WTC11 (cell line): ENCODE data around the gene CROCC2. TPM values are rescaled to one million over a fixed set of nuclear protein-coding genes. Genes with fewer than 3 reads are reported as not detected.

Experiments
- ATAC-seq: fragments of 200-7000 bp; cut with Tn5 transposase; 2 replicates; pipeline ENCODE4 v1.10.0; 2021; ENCODE audit warnings: mild to moderate bottlenecking, moderate library complexity
- CTCF ChIA-PET: fragments of 300-600 bp; sonication (Branson Sonifier 250); formaldehyde crosslinking; loops from one replicate; lab custom pipeline; 2021; ENCODE audit warnings: antibody characterized with exemption; lab: Charles Lee
- POLR2A ChIA-PET: fragments of 350-600 bp; sonication (Branson Sonifier 250); formaldehyde crosslinking; loops from one replicate; lab custom pipeline; 2021; ENCODE audit warnings: antibody characterized with exemption; lab: Charles Lee
- DNase-seq: peaks from one replicate; pipeline ENCODE4 v3.0.0; 2021; ENCODE audit warnings: low spot score
- H3K27ac Mint-ChIP-seq: 2 replicates; pipeline ENCODE4 v1.8.0; 2021; ENCODE audit warnings: mixed read lengths
- H3K27me3 Mint-ChIP-seq: 2 replicates; pipeline ENCODE4 v1.8.0; 2021; ENCODE audit warnings: low read depth, mild to moderate bottlenecking, moderate library complexity, mixed read lengths
- H3K36me3 Mint-ChIP-seq: 2 replicates; pipeline ENCODE4 v1.8.0; 2021; ENCODE audit warnings: mixed read lengths
- H3K4me1 Mint-ChIP-seq: 2 replicates; pipeline ENCODE4 v1.8.0; 2022; ENCODE audit warnings: mixed read lengths
- H3K4me3 Mint-ChIP-seq: 2 replicates; pipeline ENCODE4 v1.8.0; 2021; ENCODE audit warnings: mild to moderate bottlenecking, moderate library complexity, mixed read lengths
- H3K9me3 Mint-ChIP-seq: 2 replicates; pipeline ENCODE4 v1.8.0; 2021; ENCODE audit warnings: mixed read lengths
- CREM ChIP-seq: sonication (generic); formaldehyde crosslinking; IDR thresholded peaks from 2 replicates; pipeline ENCODE4 v1.8.1; 2022; ENCODE audit warnings: mild to moderate bottlenecking, missing genetic modification reagents, moderate library complexity
- FOXP1 ChIP-seq: sonication (generic); formaldehyde crosslinking; IDR thresholded peaks from 2 replicates; pipeline ENCODE4 v1.8.0; 2022; ENCODE audit warnings: missing genetic modification reagents, mild to moderate bottlenecking, moderate library complexity, borderline replicate concordance
- JUN ChIP-seq: sonication (generic); formaldehyde crosslinking; IDR thresholded peaks from 2 replicates; pipeline ENCODE4 v1.8.0; 2023; ENCODE audit warnings: mild to moderate bottlenecking, missing genetic modification reagents
- TCF7 ChIP-seq: sonication (generic); formaldehyde crosslinking; IDR thresholded peaks from 2 replicates; pipeline ENCODE4 v1.8.0; 2022; ENCODE audit warnings: mild to moderate bottlenecking, low read depth, missing genetic modification reagents, moderate library complexity
- ZNF138 ChIP-seq: sonication (generic); formaldehyde crosslinking; conservative IDR thresholded peaks from 2 replicates; pipeline ENCODE4 v1.8.1; 2022; ENCODE audit warnings: mild to moderate bottlenecking, moderate library complexity, missing genetic modification reagents
- total RNA-seq: library from RNA; stranded (reverse); gene quantifications from 3 replicates; pipeline ENCODE4 v1.2.3, GENCODE V29; 2021
- TF ChIP-seq, protein P1 (sequence below): fragments of 250-450 bp; sonication (Bioruptor Pico); IDR thresholded peaks from 2 replicates; pipeline ENCODE4 v1.8.0; 2021; ENCODE audit warnings: mild to moderate bottlenecking
- TF ChIP-seq, protein P2 (sequence below): fragments of 250-450 bp; sonication (Bioruptor Pico); IDR thresholded peaks from 2 replicates; pipeline ENCODE4 v1.9.0; 2021; ENCODE audit warnings: mild to moderate bottlenecking
- TF ChIP-seq, protein P3 (sequence below): sonication (generic); formaldehyde crosslinking; IDR thresholded peaks from 2 replicates; pipeline ENCODE4 v1.8.1; 2022; ENCODE audit warnings: missing genetic modification reagents, borderline replicate concordance
- TF ChIP-seq, protein P4 (sequence below): sonication (generic); formaldehyde crosslinking; IDR thresholded peaks from 2 replicates; pipeline ENCODE4 v1.8.1; 2023; ENCODE audit warnings: mild to moderate bottlenecking, missing genetic modification reagents, moderate library complexity
- TF ChIP-seq, protein P5 (sequence below): sonication (generic); formaldehyde crosslinking; IDR thresholded peaks from 2 replicates; pipeline ENCODE4 v1.8.0; 2023; ENCODE audit warnings: missing genetic modification reagents
- TF ChIP-seq, protein P6 (sequence below): sonication (generic); formaldehyde crosslinking; IDR thresholded peaks from 2 replicates; pipeline ENCODE4 v1.8.1; 2022; ENCODE audit warnings: mild to moderate bottlenecking, missing genetic modification reagents, moderate library complexity, borderline replicate concordance

The CROCC2 gene
- total RNA-seq, 1 experiment from 2014 or later: not detected

DNA sequence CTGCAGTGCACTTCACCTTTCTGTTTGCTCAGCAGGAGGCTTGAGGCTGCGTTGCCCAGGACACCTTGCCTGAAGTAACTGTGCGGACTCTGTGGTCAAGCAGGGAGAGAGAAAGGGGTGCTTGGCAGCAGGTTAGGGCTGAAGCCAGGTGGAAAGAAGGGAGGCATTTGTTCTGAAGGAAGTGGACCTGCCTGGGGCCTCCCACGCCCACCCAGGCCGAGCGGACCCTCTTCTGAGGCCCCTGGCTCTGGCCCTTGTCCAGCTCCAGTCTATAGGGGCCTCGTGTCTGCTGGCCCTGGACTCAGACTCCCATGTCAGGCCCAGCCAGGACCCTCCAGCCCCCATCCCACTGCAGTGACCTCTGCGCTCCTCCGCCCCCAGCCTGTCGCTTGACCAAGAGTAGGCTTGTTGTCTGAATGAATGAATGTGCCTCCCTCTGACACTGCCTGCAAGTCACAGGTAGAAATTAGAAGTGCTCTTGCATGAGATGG, 94.7 kb downstream of the CROCC2 start:
- TF ChIP-seq, protein P1, sequence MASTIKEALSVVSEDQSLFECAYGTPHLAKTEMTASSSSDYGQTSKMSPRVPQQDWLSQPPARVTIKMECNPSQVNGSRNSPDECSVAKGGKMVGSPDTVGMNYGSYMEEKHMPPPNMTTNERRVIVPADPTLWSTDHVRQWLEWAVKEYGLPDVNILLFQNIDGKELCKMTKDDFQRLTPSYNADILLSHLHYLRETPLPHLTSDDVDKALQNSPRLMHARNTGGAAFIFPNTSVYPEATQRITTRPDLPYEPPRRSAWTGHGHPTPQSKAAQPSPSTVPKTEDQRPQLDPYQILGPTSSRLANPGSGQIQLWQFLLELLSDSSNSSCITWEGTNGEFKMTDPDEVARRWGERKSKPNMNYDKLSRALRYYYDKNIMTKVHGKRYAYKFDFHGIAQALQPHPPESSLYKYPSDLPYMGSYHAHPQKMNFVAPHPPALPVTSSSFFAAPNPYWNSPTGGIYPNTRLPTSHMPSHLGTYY (CRISPR knock-in tag): no peak
- TF ChIP-seq, protein P2, sequence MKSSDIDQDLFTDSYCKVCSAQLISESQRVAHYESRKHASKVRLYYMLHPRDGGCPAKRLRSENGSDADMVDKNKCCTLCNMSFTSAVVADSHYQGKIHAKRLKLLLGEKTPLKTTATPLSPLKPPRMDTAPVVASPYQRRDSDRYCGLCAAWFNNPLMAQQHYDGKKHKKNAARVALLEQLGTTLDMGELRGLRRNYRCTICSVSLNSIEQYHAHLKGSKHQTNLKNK (CRISPR knock-in tag): no peak
- TF ChIP-seq FOXP1 (CRISPR knock-in tag): no peak
- TF ChIP-seq CREM: no peak
- CTCF ChIA-PET: interaction anchor here (1.0 to 3.1 kb wide), 4 partner anchors 9 to 86 kb away, joined by 3 to 16 read pairs (median 3); no protein-coding TSS in a partner anchor
- Mint-ChIP-seq H3K27ac (no peak overlapping the region; the same call in 1 of the 2 replicates), H3K27me3 (peaks cover 52% of the 10 kb centered on the region), H3K9me3 (peaks cover 24% of the 10 kb centered on the region), H3K36me3 (peaks cover 21% of the 10 kb centered on the region), H3K4me3 (no peak overlapping the region; the same call in 1 of the 2 replicates), H3K4me1 (no peaks in the 10 kb centered on the region)
- no peak for ATAC-seq
- DNase-seq: no peak
- POLR2A ChIA-PET: no interaction called here

DNA sequence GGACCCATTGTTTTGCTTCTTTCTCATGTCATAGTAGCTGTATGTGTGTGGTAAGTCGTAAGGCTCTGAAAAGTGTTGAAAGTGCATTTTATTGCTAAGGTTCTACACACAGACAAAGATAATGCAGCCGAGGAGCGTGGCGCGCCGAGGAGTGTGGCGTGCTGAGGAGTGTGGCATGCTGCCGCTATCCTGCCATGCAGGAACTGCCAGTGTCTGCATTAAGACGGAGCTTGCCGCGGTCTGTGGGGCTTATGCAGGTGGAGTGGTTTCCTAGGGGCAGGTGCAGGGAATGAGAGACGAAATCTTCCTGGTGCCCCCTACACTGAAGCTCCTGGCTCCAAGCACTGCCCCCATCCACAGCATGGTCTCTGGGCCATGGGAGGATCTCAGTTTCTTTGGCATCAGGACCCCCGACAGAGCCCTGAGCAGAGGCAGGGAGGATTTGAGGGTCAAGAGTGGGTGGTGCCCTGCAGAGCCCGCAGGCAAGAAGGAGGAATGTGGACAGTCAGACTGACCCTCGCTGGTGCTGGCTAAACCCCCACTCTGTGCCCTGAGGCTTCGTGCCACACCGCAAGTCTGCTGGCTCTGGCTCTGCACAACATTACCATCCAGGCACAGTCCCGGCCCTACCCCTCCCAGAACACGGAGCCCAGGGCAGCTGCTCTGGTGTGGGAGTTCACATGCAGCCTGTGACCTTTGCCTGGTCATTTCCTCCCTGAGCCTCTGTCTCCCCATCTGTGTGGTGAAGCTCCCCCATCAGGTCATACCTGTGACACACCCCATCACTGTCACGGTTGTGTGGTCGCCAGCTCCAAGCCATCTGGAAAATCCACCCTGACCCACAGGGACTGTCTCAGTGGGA, 95.5 kb downstream of the CROCC2 start:
- Mint-ChIP-seq H3K4me1 (no peaks in the 10 kb centered on the region), H3K27me3 (peaks cover 54% of the 10 kb centered on the region), H3K36me3 (peaks cover 28% of the 10 kb centered on the region), H3K9me3 (peaks cover 32% of the 10 kb centered on the region), H3K27ac (no peak overlapping the region), H3K4me3 (no peak overlapping the region; the same call in 1 of the 2 replicates)
- DNase-seq: no peak
- TF ChIP-seq, protein P3, sequence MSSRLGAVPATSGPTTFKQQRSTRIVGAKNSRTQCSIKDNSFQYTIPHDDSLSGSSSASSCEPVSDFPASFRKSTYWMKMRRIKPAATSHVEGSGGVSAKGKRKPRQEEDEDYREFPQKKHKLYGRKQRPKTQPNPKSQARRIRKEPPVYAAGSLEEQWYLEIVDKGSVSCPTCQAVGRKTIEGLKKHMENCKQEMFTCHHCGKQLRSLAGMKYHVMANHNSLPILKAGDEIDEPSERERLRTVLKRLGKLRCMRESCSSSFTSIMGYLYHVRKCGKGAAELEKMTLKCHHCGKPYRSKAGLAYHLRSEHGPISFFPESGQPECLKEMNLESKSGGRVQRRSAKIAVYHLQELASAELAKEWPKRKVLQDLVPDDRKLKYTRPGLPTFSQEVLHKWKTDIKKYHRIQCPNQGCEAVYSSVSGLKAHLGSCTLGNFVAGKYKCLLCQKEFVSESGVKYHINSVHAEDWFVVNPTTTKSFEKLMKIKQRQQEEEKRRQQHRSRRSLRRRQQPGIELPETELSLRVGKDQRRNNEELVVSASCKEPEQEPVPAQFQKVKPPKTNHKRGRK (CRISPR knock-in tag): no peak
- TF ChIP-seq JUN (CRISPR knock-in tag) (no peak), ZNF138 (CRISPR knock-in tag) (no peak), TCF7 (no peak)
- TF ChIP-seq, protein P4, sequence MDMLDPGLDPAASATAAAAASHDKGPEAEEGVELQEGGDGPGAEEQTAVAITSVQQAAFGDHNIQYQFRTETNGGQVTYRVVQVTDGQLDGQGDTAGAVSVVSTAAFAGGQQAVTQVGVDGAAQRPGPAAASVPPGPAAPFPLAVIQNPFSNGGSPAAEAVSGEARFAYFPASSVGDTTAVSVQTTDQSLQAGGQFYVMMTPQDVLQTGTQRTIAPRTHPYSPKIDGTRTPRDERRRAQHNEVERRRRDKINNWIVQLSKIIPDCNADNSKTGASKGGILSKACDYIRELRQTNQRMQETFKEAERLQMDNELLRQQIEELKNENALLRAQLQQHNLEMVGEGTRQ (CRISPR knock-in tag): no peak
- TF ChIP-seq, protein P1 (CRISPR knock-in tag): no peak
- TF ChIP-seq, protein P5, sequence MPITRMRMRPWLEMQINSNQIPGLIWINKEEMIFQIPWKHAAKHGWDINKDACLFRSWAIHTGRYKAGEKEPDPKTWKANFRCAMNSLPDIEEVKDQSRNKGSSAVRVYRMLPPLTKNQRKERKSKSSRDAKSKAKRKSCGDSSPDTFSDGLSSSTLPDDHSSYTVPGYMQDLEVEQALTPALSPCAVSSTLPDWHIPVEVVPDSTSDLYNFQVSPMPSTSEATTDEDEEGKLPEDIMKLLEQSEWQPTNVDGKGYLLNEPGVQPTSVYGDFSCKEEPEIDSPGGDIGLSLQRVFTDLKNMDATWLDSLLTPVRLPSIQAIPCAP: no peak
- TF ChIP-seq, protein P6, sequence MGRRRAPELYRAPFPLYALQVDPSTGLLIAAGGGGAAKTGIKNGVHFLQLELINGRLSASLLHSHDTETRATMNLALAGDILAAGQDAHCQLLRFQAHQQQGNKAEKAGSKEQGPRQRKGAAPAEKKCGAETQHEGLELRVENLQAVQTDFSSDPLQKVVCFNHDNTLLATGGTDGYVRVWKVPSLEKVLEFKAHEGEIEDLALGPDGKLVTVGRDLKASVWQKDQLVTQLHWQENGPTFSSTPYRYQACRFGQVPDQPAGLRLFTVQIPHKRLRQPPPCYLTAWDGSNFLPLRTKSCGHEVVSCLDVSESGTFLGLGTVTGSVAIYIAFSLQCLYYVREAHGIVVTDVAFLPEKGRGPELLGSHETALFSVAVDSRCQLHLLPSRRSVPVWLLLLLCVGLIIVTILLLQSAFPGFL: no peak
- ChIA-PET CTCF (interaction anchor here (0.6 to 3.1 kb wide), 5 partner anchors 8 to 87 kb away, joined by 3 to 16 read pairs (median 4); no protein-coding TSS in a partner anchor), POLR2A (no interaction called here)
- no peak for ATAC-seq
